Thymus (tissue), 11 donors: ENCODE data around the gene DENND11. TPM values are rescaled to one million over a fixed set of nuclear protein-coding genes. Genes with fewer than 3 reads are reported as not detected.

Source experiments
- DNase-seq, 9 donors: peaks; one replicate each; pipeline ENCODE4 v3.0.0-alpha.2; 2013; ENCODE audit warnings: low spot score in 9 of 9, low read depth in 6 of 9, missing footprints in 1 of 9
- H3K27ac ChIP-seq, 2 donors: one replicate each; pipeline ENCODE4 v1.5.1; 2013; ENCODE audit warnings: control low read depth in 1 of 2, low read depth in 1 of 2, low read length in 1 of 2, mild to moderate bottlenecking in 1 of 2, moderate library complexity in 1 of 2
- H3K27me3 ChIP-seq, 2 donors: one replicate each; pipeline ENCODE4 v1.5.1; 2013; ENCODE audit warnings: low read length in 1 of 2; ENCODE audit not compliant: control insufficient read depth in 2 of 2, insufficient read depth in 1 of 2
- H3K36me3 ChIP-seq, 2 donors: one replicate each; pipeline ENCODE4 v1.5.1; 2013; ENCODE audit warnings: low read length in 1 of 2, mild to moderate bottlenecking in 1 of 2, moderate library complexity in 1 of 2; ENCODE audit not compliant: control insufficient read depth in 2 of 2, insufficient read depth in 2 of 2
- H3K4me1 ChIP-seq, 2 donors: one replicate each; pipeline ENCODE4 v1.5.1; 2013; ENCODE audit warnings: low read length in 2 of 2; ENCODE audit not compliant: control insufficient read depth in 2 of 2, insufficient read depth in 2 of 2
- H3K4me3 ChIP-seq, 2 donors: one replicate each; pipeline ENCODE4 v1.5.1; 2013; ENCODE audit warnings: low read length in 2 of 2, control low read depth in 1 of 2, mild to moderate bottlenecking in 1 of 2
- H3K9me3 ChIP-seq, 2 donors: one replicate each; pipeline ENCODE4 v1.5.1; 2013; ENCODE audit warnings: low read length in 1 of 2, mild to moderate bottlenecking in 1 of 2; ENCODE audit not compliant: control insufficient read depth in 2 of 2, insufficient read depth in 1 of 2
- WGBS: extraction: QIAGEN DNeasy Blood & Tissue Kit; methylation state at CpG from one replicate; pipeline ENCODE4 v1.1.7; 2013; 5-methylcytosine and 5-hydroxymethylcytosine counted together
- polyA plus RNA-seq: library from polyadenylated mRNA; stranded (reverse); fragments of 200-250 nt; gene quantifications from one replicate; pipeline ENCODE4 v1.2.3, GENCODE V29; 2013
- total RNA-seq: library from RNA; stranded (reverse); fragments of 120-200 nt; gene quantifications from one replicate; pipeline ENCODE4 v1.2.4, GENCODE V29; 2013
- donor health status: healthy.

DENND11 gene
- total and polyA plus RNA-seq, 2 donors = 9.2 to 16.1 TPM

DNA sequence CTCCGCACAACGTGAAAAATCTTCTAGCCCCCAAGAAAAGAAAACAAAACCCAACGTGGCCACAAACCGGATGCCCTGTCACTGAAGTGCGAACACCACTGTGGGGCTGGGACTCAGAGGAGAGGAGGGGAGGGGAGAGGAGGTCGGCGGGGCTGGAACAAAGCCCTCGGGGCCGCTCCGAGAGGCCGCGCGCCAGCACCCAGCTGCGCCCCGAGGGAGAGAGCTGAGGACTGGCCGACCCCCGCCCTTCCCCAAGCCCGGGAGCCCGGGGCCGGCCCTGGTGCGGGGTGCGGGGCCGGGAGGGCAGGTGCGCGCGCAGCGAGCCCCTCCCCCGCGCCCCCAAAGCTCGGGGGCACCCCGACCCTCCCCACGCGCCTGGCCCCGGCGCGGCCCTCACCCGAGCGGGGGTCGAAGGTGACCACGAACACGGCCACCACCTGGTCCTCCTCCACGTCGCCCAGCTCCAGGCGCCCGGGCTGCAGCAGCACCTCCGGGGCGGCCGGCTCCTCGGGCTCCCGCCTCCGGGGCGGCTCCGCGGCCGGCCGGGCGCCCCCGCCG, 398 bp downstream of the DENND11 start:
- peaks cover 2 to 18% of the 10 kb centered on the region in 2 donors for H3K27me3 ChIP-seq
- no peaks in the 10 kb centered on the region for H3K9me3 ChIP-seq
- H3K4me3 ChIP-seq = peak overlapping the region; percentile 52 to 89
- peak overlapping the region in 1 of 2 donors; percentile 89 for H3K27ac ChIP-seq
- under 1% methylated on average over 58 of the region's 59 CpGs for WGBS
- no peaks in the 10 kb centered on the region for H3K36me3 ChIP-seq
- H3K4me1 ChIP-seq = peaks cover 0 to 6% of the 10 kb centered on the region in 2 donors
- DNase-seq = peak; percentile 27 to 84 (median 51)

DNA sequence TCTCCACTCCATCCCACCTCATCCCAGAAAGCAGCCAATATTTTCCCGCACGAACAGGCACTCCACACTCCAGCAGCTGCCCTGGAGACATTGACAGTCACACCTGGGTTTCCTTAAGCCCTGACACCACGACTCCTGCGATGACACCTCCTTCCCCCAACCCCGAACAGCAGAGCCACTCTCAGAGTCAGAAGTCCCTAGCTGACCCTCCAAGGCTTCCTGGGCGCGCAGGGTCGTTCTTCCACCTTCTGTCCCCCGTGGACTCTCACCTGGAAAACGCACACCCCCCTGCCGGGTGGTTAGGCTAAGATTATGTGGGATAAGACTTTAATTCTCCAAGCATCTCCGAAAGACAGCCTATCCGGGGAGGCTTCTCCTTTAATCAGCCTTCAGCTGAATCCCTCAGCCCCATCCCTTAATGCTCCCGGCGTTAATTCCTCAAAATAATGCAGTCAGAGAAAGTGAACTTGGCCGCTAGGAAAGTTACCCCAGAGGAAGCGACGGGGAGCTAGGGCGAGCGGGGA, 1.1 kb downstream of the DENND11 start:
- H3K27me3 ChIP-seq = peaks cover 2 to 18% of the 10 kb centered on the region in 2 donors
- DNase-seq = peak in 5 of 9 donors; percentile 4 to 31 (median 6)
- no peaks in the 10 kb centered on the region for H3K36me3 ChIP-seq
- no peaks in the 10 kb centered on the region for H3K9me3 ChIP-seq
- peaks cover 0 to 6% of the 10 kb centered on the region in 2 donors for H3K4me1 ChIP-seq
- H3K27ac ChIP-seq = no peak overlapping the region
- 5% methylated on average over 20 of the region's 20 CpGs for WGBS
- peak overlapping the region; percentile 41 to 89 for H3K4me3 ChIP-seq

DNA sequence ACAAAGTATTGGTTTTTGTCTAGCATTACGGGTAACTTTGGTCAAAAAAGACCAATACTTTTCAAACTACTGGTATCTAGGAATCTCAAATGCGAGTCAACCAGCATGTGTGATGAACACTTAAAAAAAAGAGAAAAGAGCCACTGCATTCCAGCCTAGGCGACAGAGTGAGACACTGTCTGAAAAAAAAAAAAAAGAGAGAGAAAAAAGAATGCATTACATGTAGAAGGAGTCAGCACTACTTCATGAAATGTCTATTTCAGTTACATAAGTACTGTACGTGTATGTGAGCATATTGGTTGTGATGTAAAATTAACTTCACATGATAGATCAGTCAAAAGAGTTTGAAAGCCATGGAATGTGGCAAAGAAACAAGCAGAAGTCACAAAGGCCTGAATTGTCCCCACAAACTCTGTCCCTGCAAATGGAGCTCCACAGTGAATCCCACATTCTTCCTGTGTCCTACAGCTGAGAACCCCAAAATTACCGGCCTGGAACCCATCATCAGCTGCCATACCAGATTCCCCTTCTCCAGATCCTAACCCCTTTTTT, 1.6 kb downstream of the DENND11 start:
- DNase-seq = no peak
- no peak overlapping the region for H3K27ac ChIP-seq
- H3K4me3 ChIP-seq = peak overlapping the region in 1 of 2 donors; percentile 89
- peaks cover 0 to 6% of the 10 kb centered on the region in 2 donors for H3K4me1 ChIP-seq
- 89% methylated on average over 5 of the region's 5 CpGs for WGBS
- peaks cover 2 to 18% of the 10 kb centered on the region in 2 donors for H3K27me3 ChIP-seq
- H3K36me3 ChIP-seq = no peaks in the 10 kb centered on the region
- H3K9me3 ChIP-seq = no peaks in the 10 kb centered on the region

DNA sequence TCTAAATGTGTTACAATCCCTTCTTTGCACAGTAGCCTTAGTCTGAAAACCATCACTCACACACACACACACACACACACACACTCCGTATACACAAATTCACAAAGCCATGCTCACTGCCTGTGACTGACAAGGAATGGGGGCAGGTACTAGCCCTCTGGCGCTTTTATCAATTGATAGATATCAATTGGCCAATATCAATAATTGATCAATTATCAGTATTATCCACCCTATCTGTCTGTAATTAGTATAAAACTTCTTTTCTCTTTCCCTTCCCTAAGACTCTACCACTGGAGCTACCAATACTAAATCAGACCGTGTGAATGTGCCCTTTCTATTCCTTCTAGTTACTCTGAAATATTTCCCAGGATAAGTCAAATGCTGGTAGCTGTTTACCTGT, 2.1 kb downstream of the DENND11 start:
- DNase-seq = no peak
- H3K9me3 ChIP-seq = no peaks in the 10 kb centered on the region
- WGBS = 95% methylated on average over 3 of the region's 3 CpGs
- no peak overlapping the region for H3K4me3 ChIP-seq
- peaks cover 2 to 18% of the 10 kb centered on the region in 2 donors for H3K27me3 ChIP-seq
- H3K4me1 ChIP-seq = peaks cover 0 to 6% of the 10 kb centered on the region in 2 donors
- no peak overlapping the region for H3K27ac ChIP-seq
- H3K36me3 ChIP-seq = no peaks in the 10 kb centered on the region

DNA sequence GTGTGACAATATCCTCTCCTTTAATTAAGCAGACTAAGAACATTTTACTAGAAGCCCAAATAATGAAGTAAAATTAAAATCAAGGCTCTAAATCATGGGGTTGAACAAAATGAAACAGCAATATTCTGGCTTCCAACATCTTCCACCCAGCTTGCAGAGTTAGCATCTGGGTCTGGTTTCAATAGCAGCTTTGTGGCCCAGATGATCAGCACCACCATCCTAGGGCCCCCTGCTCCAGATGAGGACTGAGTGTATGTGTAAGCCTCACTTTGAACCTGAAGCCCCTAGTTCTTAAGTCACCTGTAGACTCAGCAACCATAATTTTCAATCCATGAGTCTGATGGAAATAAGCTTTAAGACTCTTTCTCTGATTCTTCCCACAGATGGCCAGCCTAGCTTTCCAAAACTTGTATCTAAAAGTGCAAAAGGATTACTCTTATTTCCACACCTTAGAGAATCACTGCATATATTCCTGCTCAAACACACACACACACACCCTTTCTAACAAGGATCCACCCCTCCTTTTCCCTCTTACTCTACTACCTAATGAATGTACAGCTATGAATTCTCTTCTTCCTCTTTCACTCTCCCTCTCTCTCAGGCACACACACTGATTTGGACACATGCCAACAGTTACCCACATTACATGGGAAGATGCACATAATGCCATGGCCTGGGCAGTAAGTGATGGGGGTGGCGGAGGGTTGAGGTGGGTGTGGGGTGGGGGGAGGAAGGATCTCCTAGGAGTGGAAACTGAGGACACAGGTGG, 3.5 kb downstream of the DENND11 start:
- Histone ChIP-seq H3K4me3 (no peak overlapping the region), H3K36me3 (no peaks in the 10 kb centered on the region), H3K9me3 (no peaks in the 10 kb centered on the region), H3K27me3 (peaks cover 2 to 16% of the 10 kb centered on the region in 2 donors), H3K4me1 (peaks cover 0 to 6% of the 10 kb centered on the region in 2 donors), H3K27ac (no peak overlapping the region)
- no peak for DNase-seq
- WGBS = 80% methylated on average over 1 of the region's 1 CpG

DNA sequence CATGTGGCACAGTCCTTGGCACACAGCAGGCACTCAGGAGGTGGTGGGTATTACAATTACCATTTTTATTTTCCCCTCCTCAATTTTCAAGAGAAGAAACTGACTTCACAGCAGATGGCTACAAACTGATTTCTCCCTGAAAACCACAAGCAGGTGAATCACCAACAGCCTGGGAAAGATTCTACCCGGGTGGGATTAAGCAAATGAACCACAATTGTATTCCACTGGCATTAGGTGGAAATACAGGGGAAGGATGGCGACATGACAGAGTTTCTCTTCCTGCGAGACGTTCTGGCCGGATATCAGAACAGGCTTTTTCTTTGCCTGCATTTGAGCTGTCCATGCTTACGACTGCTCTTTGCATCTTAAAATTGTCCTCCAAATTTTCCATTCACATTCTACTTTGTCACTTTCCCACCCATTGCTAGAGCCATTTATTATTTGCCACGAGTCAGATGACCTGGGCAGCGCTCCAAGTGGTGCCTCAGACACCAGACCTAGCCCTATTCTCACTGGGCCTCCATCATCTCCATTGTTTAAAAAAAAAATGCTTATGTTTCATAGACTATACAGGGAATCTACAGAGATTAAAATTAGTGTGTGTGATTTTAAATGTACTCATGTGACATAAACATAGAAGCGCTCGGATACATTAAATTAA, 4.6 kb downstream of the DENND11 start:
- H3K27me3 ChIP-seq = peaks cover 1 to 5% of the 10 kb centered on the region in 2 donors
- no peak overlapping the region for H3K4me3 ChIP-seq
- WGBS = 87% methylated on average over 10 of the region's 10 CpGs
- no peaks in the 10 kb centered on the region for H3K36me3 ChIP-seq
- peaks cover 0 to 6% of the 10 kb centered on the region in 2 donors for H3K4me1 ChIP-seq
- DNase-seq = no peak
- no peak overlapping the region for H3K27ac ChIP-seq
- H3K9me3 ChIP-seq = no peaks in the 10 kb centered on the region

DNA sequence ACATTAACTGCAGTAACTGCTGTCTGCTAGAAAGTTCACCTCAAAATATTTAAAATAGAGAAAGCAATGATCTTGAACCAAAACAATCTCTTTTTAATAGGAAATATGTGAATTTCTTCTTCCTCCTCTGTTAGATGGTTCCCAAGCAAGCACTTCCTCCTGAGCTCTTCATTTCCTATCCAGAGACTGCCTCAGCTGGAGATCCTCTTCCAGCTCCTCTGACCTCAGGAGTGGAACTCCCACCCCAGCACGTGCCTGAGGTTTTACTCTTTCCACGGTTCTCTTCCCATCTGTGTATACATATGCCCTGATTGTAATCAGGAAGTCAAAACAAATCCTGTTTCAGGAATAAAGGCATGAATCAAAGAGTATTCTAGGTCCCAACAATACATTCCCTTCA, 5.6 kb downstream of the DENND11 start:
- H3K36me3 ChIP-seq = no peaks in the 10 kb centered on the region
- DNase-seq = no peak
- H3K27me3 ChIP-seq = peaks cover 0 to 3% of the 10 kb centered on the region in 2 donors
- peaks cover 0 to 6% of the 10 kb centered on the region in 2 donors for H3K4me1 ChIP-seq
- no peak overlapping the region for H3K4me3 ChIP-seq
- no peak overlapping the region for H3K27ac ChIP-seq
- 60% methylated on average over 2 of the region's 2 CpGs for WGBS
- no peaks in the 10 kb centered on the region for H3K9me3 ChIP-seq

DNA sequence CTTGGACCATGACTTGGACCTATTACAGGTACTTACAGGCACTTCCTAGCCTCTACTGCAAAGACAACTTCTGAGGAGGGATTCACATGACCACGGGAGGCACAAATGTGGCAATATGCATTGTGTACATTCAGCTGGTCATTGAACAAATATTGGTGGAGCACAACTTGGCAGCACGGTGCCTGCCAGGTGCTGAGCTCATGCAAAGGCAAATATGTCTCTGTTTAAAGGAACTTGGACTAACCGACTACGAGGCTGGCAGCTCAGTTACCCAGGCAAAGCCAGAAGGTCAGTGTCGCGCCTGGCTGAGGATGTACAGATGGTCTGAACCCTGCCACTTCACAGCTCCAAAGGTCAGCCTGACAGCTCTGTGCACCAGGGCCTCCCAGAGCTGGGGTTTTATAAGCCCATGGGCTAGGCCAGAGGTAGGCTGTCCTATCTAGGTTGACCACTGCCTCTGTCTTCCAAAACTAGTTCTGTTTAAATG, 6.1 kb downstream of the DENND11 start:
- no peak overlapping the region for H3K27ac ChIP-seq
- peaks cover 0 to under 1% of the 10 kb centered on the region in 2 donors for H3K27me3 ChIP-seq
- H3K9me3 ChIP-seq = no peaks in the 10 kb centered on the region
- H3K4me1 ChIP-seq = peaks cover 0 to 4% of the 10 kb centered on the region in 2 donors
- no peak overlapping the region for H3K4me3 ChIP-seq
- no peaks in the 10 kb centered on the region for H3K36me3 ChIP-seq
- no peak for DNase-seq
- 97% methylated on average over 6 of the region's 6 CpGs for WGBS
